Spleen (tissue), 11 donors: Measurements from ENCODE around the gene ABCA1. TPM values are rescaled to one million over a fixed set of nuclear protein-coding genes. Genes with fewer than 3 reads are reported as not detected.

Experiments used
- DNase-seq: peaks from one replicate; pipeline ENCODE4 v3.0.0-alpha.2; 2020
- H3K27ac ChIP-seq, 8 donors: fragments of 200-600 bp; sonication (generic) in 7 of 8; 1 replicate in 4 of 8; 2 replicates in 4 of 8; pipeline versions ENCODE4 v1.5.0 to v1.8.0; 2016 to 2021; ENCODE audit warnings: inconsistent platforms in 4 of 8, mild to moderate bottlenecking in 4 of 8, moderate library complexity in 1 of 8
- H3K27me3 ChIP-seq, 7 donors: fragments of 200-600 bp; sonication (generic) in 6 of 7; replicated peaks in 1 of 7; 1 replicate in 4 of 7; 2 replicates in 3 of 7; pipeline versions ENCODE4 v1.5.0 to v1.8.0; 2016 to 2021; ENCODE audit warnings: inconsistent platforms in 3 of 7, mild to moderate bottlenecking in 1 of 7
- H3K36me3 ChIP-seq, 6 donors: fragments of 200-600 bp; sonication (generic) in 5 of 6; 1 replicate in 4 of 6; 2 replicates in 2 of 6; pipeline versions ENCODE4 v1.5.0 to v1.8.0; 2016 to 2021; ENCODE audit warnings: inconsistent platforms in 2 of 6
- H3K4me1 ChIP-seq, 6 donors: fragments of 200-600 bp; sonication (generic) in 5 of 6; 1 replicate in 3 of 6; 2 replicates in 3 of 6; pipeline versions ENCODE4 v1.5.0 to v1.8.0; 2016 to 2021; ENCODE audit warnings: inconsistent platforms in 3 of 6
- H3K4me3 ChIP-seq, 8 donors: fragments of 200-600 bp; sonication (generic) in 7 of 8; 1 replicate in 4 of 8; 2 replicates in 4 of 8; pipeline versions ENCODE4 v1.5.0 to v1.8.0; 2016 to 2021; ENCODE audit warnings: inconsistent platforms in 4 of 8, mild to moderate bottlenecking in 4 of 8, moderate library complexity in 2 of 8
- H3K9me3 ChIP-seq, 8 donors: fragments of 200-600 bp; sonication (generic) in 7 of 8; 1 replicate in 4 of 8; 2 replicates in 4 of 8; pipeline versions ENCODE4 v1.5.0 to v1.8.0; 2016 to 2021; ENCODE audit warnings: inconsistent platforms in 4 of 8
- CTCF ChIP-seq, 11 experiments: fragments of 200-600 bp in 7 of 11; fragments of 450-650 bp in 4 of 11; sonication (generic) in 4 of 11; IDR thresholded peaks in 8 of 11; conservative IDR thresholded peaks in 3 of 11; 1 replicate in 7 of 11; 2 replicates in 4 of 11; pipeline versions ENCODE4 v1.4.0 to v1.8.0; 2016 to 2021; ENCODE audit warnings: antibody characterized with exemption in 11 of 11, inconsistent platforms in 4 of 11, mild to moderate bottlenecking in 1 of 11
- POLR2A ChIP-seq, 3 donors: fragments of 450-650 bp; IDR thresholded peaks; one replicate each; pipeline ENCODE4 v1.5.1; 2017; ENCODE audit warnings: antibody characterized with exemption in 3 of 3, mild to moderate bottlenecking in 1 of 3
- POLR2AphosphoS5 ChIP-seq, 3 donors: sonication (generic); formaldehyde crosslinking; IDR thresholded peaks; one replicate each; pipeline ENCODE4 v1.5.1; 2017; ENCODE audit warnings: antibody characterized with exemption in 3 of 3
- WGBS, 5 donors: extraction: QIAGEN DNeasy Blood & Tissue Kit in 3 of 5; methylation state at CpG; one replicate each; pipeline versions ENCODE4 v1.1.5 to v1.1.7; 2013 to 2018; 5-methylcytosine and 5-hydroxymethylcytosine counted together
- intact Hi-C: fragments of 100-400 bp; cut with DNase I; formaldehyde crosslinking; loops from one replicate; pipeline ENCODE4 v1.15.0; 2023; ENCODE audit warnings: low total_unique reads
- polyA plus RNA-seq, 3 donors: library from polyadenylated mRNA; stranded (reverse); fragments of 200-250 nt; gene quantifications; one replicate each; pipeline ENCODE4 v1.2.1, GENCODE V29; 2013
- total RNA-seq, 7 donors: library from RNA; depleted of rRNA in 3 of 7; stranded (reverse); fragments of >200 nt in 3 of 7; fragmentation: NEBNext Ultra II Directional in 4 of 7; extraction: Animal tissue kit (Norgen Biotek cat#: 25700) in 4 of 7; gene quantifications; one replicate each; pipeline versions ENCODE4 v1.1.0 to v1.2.1, GENCODE V29; 2016 to 2021
- donor health status: healthy with polysubstance abuse.
- donor health status: DM: no; HTN: no; CAD: no; lungs with moderate emphysema.
- donor health status: DM: no; HTN: no; CAD: no.
- donor health status: Bipolar disorder and iron deficiency.
- donor health status: healthy.
- donor health status: DM: no; HTN: no; CAD: no.
- donor health status: DM: yes; HTN: yes; CAD: no.

ABCA1 gene
- total and polyA plus RNA-seq, 10 donors = 4.5 to 78.4 (median 60.2) TPM

- intact Hi-C loops = no loop called here
- 76 to 87% (median 81%) methylated on average over 7 of the region's 7 CpGs for WGBS, 5 donors
- H3K4me3 ChIP-seq = no peak overlapping the region
- H3K9me3 ChIP-seq = no peaks in the 10 kb centered on the region
- no peak overlapping the region for H3K27ac ChIP-seq
- H3K36me3 ChIP-seq = peaks cover 0 to 100% (median 81%) of the 10 kb centered on the region in 6 donors
- H3K27me3 ChIP-seq = no peaks in the 10 kb centered on the region
- TF ChIP-seq POLR2AphosphoS5 (IDR thresholded peaks at IDR 0.05) (no peak), POLR2A (IDR thresholded peaks at IDR 0.05) (no peak), CTCF (IDR thresholded peaks at IDR 0.05 in 8 of 11, conservative IDR thresholded peaks at IDR 0.05 in 3 of 11) (no peak)
- DNase-seq = no peak
- no peaks in the 10 kb centered on the region for H3K4me1 ChIP-seq
Observed at GRCh38 chr9:104817437-104817836, 110.5 kb downstream of the ABCA1 start.

GRCh38 chr9:104815851-104816565 lies 111.9 kb downstream of the ABCA1 start:
- WGBS, 5 donors = 88 to 99% (median 94%) methylated on average over 6 to 7 of the region's 7 CpGs
- no peak for DNase-seq
- Histone ChIP-seq H3K27me3 (no peaks in the 10 kb centered on the region), H3K9me3 (no peaks in the 10 kb centered on the region), H3K4me1 (no peaks in the 10 kb centered on the region), H3K4me3 (no peak overlapping the region), H3K36me3 (peaks cover 0 to 100% (median 74%) of the 10 kb centered on the region in 6 donors), H3K27ac (no peak overlapping the region)
- TF ChIP-seq CTCF (IDR thresholded peaks at IDR 0.05 in 8 of 11, conservative IDR thresholded peaks at IDR 0.05 in 3 of 11) (no peak), POLR2A (IDR thresholded peaks at IDR 0.05) (no peak), POLR2AphosphoS5 (IDR thresholded peaks at IDR 0.05) (no peak)
- intact Hi-C loops = no loop called here

GRCh38 chr9:104810421-104811339 lies 117.3 kb downstream of the ABCA1 start:
- Histone ChIP-seq H3K4me1 (no peaks in the 10 kb centered on the region), H3K4me3 (no peak overlapping the region), H3K27ac (no peak overlapping the region), H3K36me3 (peaks cover 3 to 100% (median 41%) of the 10 kb centered on the region in 6 donors), H3K9me3 (no peaks in the 10 kb centered on the region), H3K27me3 (no peaks in the 10 kb centered on the region)
- WGBS, 5 donors = 84 to 90% (median 88%) methylated on average over 12 of the region's 12 CpGs
- intact Hi-C loops = no loop called here
- no peak for DNase-seq
- TF ChIP-seq POLR2AphosphoS5 (IDR thresholded peaks at IDR 0.05) (no peak), CTCF (IDR thresholded peaks at IDR 0.05 in 8 of 11, conservative IDR thresholded peaks at IDR 0.05 in 3 of 11) (no peak), POLR2A (IDR thresholded peaks at IDR 0.05) (no peak)
